ENCODE measurements around the gene TRAF3.
"Not testable (repeated sequence)": the region's sequence is repeated elsewhere in the genome, so short reads cannot be mapped to it uniquely, and the experiment has no call there.

The TRAF3 gene

DNA sequence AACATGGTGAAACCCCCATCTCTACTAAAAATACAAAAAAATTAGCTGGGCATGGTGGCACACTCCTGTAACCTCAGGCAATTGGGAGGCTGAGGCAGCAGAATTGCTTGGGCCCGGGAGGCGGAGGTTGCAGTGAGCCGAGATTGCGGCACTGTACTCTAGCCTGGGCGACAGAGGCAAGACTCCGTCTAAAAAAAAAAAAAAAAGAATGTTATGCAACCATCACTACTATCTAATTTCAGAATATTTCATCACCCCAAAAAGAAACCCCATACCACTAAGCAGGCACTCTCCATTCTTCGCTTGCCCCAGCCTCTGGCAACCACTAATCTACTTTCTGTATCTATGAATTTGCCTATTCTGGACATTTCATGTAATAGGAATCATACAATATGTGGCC lies 76.4 kb downstream of the TRAF3 start:
- DNase-seq, result peak in 1 of 2 experiments; percentile 41
- TF ChIP-seq POLR2A (IDR thresholded peaks at IDR 0.05; ENCODE audit: low read length) (no peak), GATA1 (IDR thresholded peaks at IDR 0.05; ENCODE audit: low read depth, low read length) (no peak)

DNA sequence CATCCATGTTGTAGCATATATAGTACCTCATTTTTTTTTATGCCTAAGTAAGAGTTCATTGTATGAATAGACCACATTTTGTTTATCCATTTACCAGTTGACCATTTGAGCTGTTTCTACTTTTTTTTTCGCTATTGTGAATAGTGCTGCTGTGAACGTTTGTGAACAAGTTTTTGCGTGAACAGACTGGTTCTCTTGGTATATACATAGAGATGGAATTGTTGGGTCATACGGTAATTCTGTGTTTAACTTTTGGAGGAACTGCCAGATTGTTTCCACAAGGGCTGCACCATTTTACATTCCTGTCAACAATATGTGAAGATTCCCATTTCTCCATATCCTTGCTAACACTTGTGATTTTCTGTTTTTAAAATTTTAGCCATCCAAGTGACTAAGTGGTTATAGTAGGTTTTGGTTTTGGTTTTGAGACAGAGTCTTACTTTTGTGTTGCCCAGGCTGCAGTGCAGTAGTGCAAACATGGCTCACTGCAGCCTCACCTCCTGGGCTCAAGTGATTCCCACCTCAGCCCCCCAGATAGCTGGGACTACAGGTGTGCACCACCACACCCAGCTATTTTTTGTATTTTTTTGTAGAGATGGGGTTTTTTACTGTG lies 76.9 kb downstream of the TRAF3 start:
- TF ChIP-seq POLR2A (IDR thresholded peaks at IDR 0.05; ENCODE audit: low read length), result no peak
- TF ChIP-seq GATA1 (IDR thresholded peaks at IDR 0.05; ENCODE audit: low read depth, low read length), result no peak

DNA sequence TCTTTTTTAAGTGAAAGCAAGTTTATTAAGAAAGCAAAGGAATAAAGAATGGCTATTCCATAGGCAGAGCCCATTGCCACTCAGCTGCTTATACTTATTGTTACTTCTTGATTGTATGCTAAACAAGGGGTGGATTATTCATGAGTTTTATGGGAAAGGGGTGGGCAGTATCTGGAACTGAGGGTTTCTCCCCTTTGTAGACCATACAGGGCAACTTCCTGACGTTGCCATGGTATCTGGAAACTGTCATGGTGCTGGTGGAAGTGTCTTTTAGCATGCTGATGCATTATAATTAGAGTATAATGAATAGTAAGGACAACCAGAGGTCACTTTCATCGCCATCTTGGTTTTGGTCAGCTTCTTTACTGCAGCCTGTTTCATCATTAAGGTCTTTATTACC lies 78.9 kb downstream of the TRAF3 start:
- TF ChIP-seq POLR2A (IDR thresholded peaks at IDR 0.05; ENCODE audit: low read length) (no peak), GATA1 (IDR thresholded peaks at IDR 0.05; ENCODE audit: low read depth, low read length) (no peak)
- no peak for DNase-seq

More for the DNA sequence above, 76.9 kb downstream of the TRAF3 start:
- DNase-seq, result peak in 1 of 2 experiments; percentile 30

DNA sequence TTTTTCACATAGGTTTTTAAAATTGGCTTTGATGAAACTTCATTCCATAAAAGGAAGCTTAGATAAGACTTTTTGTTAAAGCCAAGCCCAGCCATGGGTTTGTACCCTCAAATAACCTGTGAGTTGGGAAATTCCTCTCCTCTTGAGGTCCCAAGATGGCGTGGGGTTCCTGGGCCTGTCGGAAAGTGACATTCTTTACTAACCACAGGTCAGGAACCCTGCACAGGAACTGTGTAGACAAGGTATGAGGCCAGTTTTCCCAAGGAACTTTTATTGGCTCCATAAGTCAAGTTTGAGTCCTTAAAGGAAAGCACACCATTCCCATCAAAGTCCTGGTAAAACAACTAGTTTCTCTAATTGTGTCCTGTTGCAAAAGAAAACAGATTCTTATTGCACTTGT lies 80.2 kb downstream of the TRAF3 start:
- TF ChIP-seq POLR2A (IDR thresholded peaks at IDR 0.05; ENCODE audit: low read length) (no peak), GATA1 (IDR thresholded peaks at IDR 0.05; ENCODE audit: low read depth, low read length) (no peak)
- no peak for DNase-seq

DNA sequence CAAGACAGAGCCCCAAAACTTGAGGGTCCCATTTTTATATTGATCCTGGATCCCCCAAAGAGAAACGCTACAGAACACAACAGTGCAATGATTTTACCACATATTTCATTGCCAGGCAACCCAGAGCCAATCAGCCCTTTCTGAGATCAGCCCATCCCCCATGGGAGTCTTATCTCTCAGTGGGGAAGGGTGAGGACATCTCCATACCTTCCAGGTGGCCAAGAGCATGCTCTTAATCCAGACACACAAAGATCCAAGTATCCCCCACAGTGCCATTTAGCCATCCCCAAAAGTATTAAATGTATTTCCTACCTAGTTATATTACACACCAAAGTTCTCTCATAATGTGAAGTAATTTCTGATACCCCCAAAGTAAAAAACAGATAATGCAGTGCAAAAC lies 82.7 kb downstream of the TRAF3 start:
- DNase-seq, result no peak
- TF ChIP-seq GATA1 (IDR thresholded peaks at IDR 0.05; ENCODE audit: low read depth, low read length) (no peak), POLR2A (IDR thresholded peaks at IDR 0.05; ENCODE audit: low read length) (no peak)

DNA sequence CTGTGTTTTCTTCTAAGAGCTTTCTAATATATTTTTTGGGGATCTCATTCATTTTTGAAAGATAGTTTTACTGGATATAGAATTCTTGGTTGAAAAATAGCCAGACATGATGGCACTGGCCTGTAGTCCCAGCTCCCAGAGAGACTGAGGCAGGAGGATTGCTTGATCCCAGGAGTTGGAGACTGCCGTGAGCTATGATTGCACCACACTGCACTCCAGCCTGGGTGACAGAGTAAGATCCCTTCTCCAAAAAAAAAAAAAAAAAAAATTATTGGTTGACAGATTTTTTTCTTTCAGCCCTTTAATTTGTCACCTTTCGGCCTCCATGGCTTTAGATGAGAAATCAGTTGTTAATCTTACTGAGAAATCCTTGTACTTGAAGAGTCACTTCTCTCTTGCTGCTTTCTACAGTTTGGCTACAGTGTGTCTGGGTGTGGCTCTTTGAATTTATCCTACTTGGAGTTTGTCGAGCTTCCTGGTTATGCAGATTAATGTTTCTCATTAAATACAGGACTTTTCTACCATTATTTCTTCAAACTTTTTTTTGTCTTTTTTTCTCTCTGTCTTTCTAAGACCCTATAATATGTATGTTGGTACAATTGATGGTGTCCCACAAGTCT lies 85.0 kb downstream of the TRAF3 start:
- TF ChIP-seq GATA1 (IDR thresholded peaks at IDR 0.05; ENCODE audit: low read depth, low read length), result no peak
- no peak for TF ChIP-seq POLR2A (IDR thresholded peaks at IDR 0.05; ENCODE audit: low read length)
- DNase-seq, result no peak

DNA sequence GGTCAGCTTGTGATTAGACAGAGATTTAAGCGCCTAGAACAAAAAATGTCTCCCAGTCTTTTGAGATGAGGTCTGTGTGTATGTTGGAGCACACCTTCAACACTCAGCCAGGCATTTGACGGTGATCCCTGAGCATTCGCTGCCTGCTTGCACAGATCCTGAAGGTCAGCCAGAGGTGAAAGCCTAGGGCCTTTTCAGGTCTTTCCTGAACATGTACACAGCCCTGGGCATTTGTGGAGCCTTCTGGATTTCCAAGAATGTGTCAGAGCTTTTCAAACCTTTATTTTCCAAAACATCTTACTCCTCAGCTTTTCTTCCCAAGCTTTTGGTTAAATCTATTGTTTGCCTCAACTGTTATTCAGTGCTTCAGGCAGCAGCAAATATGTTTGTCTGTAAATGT lies 86.1 kb downstream of the TRAF3 start:
- no peak for DNase-seq
- TF ChIP-seq GATA1 (IDR thresholded peaks at IDR 0.05; ENCODE audit: low read depth, low read length) (no peak), POLR2A (IDR thresholded peaks at IDR 0.05; ENCODE audit: low read length) (no peak)

DNA sequence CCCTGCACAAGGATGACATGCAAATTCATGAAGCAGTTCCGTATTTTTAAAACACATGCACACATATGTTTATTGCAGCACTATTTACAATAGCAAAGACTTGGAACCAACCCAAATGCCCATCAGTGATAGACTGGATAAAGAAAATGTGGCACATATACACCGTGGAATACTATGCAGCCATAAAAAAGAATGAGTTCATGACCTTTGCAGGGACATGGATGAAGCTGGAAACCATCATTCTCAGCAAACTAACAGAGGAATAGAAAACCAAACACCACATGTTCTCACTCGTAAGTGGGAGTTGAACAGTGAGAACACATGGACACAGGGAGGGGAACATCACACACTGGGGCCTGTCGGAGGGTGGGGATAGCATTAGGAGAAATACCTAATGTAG lies 88.7 kb downstream of the TRAF3 start:
- DNase-seq, result not testable (repeated sequence)

DNA sequence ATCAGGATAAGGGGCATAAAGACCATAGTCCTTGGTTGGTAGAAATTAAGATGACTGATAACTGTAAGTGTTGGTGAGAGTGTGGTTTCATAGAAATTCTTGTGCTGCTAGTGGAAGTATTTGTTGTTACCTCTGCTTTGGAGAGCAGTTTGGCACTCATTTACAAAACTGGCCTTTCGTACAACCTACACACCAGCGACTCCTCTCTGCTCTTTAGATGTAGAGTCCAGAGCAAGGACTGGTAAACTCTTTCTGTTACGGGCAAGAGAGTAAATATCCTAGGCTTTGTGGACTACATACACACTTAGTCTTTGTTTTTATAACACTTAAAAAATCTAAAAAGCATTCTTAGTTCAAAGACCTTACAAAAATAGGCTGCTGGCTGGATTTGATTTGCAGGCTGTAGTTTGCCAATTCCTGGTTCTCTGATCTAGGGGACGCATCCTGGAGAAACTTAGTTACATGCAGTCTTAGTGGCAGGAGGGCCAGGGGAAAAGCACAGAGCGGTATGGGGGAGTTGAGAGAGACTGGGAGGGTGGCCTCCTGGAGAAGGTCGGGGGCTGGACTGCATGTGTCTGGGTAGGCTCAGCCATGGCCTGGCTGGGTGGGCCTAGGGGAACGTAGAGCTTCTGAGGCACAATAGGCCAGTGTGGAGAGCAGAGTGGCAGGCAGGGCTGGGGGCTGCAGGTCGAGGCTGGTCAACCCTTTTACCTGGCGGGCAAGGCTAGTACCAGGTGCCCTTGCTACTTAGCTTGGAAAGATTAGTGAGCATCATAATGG lies 89.9 kb downstream of the TRAF3 start:
- DNase-seq, result no peak

DNA sequence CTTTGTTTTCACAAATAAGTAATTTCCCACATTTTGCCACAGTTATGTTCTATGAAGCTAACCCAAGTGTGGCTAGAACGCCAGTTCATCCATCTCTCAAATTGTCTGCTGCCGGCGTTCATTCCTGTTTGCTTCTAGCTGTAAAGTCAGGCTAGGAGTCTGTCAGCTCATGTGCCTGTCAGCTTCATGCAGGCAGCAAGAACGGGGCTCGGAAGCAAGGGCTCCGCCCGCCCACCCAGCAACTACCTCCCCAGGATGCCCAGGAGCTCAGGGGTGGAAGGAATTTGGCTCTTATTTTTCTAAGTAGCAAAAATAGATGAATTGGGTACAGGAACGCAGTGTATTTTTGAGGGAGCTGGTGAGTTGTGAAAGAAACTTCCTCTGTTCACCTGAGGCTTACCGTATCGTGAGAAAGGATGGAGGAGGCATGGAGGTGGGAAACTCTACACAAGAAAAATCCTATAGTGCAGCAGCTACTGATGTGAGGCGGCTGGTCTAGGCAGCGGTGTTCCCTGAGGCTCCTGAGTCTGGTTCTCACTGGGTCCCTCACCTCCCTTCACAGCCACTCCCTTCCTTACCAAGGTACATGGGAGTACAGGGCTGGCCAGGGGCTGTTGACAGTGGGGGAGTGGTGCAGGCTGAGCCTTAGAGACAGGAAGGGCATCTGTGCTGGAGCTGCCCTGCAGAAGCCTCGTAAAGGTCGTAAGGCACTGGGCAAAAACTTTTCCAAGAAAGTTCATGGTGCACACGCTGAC lies 90.8 kb downstream of the TRAF3 start:
- no peak for DNase-seq
- TF ChIP-seq GATA1 (IDR thresholded peaks at IDR 0.05; ENCODE audit: low read depth, low read length), result no peak
- no peak for TF ChIP-seq POLR2A (IDR thresholded peaks at IDR 0.05; ENCODE audit: low read length)

More for the DNA sequence above, 89.9 kb downstream of the TRAF3 start:
- TF ChIP-seq GATA1 (IDR thresholded peaks at IDR 0.05; ENCODE audit: low read depth, low read length) (no peak), POLR2A (IDR thresholded peaks at IDR 0.05; ENCODE audit: low read length) (no peak)

DNA sequence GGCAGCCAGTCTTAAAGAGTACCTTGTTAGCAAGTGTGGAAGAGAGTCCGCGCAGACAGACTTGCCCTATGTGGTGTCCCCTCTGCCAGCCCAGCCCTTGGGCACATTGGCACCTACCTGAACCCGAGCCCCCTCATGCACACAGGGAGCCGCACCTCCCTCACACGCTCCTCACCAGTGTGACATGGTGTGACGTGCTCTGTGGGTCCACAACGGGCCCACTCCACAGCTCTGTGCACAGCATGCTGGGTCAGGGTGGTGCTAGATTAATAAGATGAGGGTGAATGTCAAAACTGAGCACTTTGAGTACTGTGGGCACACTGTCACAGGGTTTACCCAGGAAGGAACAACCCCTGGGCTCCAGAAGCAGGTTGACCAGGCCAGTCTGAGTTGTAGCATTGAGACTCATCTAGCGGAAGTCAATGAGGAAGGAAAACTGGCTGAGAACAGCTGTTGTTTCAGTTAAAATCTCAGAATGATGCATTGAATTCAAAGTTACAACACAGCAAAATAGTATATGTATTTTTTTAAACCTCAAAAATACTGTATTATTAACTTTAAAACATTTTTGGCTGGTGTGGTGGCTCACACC lies 91.8 kb downstream of the TRAF3 start:
- TF ChIP-seq GATA1 (IDR thresholded peaks at IDR 0.05; ENCODE audit: low read depth, low read length), result no peak
- no peak for TF ChIP-seq POLR2A (IDR thresholded peaks at IDR 0.05; ENCODE audit: low read length)
- no peak for DNase-seq

DNA sequence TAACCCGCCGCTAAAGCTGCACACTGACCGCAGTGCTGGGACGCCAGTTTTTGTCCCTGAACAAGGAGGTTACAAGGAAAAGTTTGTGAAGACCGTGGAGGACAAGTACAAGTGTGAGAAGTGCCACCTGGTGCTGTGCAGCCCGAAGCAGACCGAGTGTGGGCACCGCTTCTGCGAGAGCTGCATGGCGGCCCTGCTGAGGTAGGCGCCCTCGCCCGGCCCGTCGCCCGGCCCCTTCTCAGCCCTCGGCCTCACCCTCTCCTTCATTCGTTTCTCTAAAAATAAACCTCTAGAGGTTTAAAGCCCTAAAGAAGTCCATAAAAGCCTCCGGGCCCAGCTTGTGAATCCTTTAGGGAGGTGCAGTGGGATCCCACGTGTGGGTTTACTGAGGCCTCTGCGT lies 93.0 kb downstream of the TRAF3 start:
- no peak for DNase-seq
- no peak for TF ChIP-seq POLR2A (IDR thresholded peaks at IDR 0.05; ENCODE audit: low read length)
- no peak for TF ChIP-seq GATA1 (IDR thresholded peaks at IDR 0.05; ENCODE audit: low read depth, low read length)

DNA sequence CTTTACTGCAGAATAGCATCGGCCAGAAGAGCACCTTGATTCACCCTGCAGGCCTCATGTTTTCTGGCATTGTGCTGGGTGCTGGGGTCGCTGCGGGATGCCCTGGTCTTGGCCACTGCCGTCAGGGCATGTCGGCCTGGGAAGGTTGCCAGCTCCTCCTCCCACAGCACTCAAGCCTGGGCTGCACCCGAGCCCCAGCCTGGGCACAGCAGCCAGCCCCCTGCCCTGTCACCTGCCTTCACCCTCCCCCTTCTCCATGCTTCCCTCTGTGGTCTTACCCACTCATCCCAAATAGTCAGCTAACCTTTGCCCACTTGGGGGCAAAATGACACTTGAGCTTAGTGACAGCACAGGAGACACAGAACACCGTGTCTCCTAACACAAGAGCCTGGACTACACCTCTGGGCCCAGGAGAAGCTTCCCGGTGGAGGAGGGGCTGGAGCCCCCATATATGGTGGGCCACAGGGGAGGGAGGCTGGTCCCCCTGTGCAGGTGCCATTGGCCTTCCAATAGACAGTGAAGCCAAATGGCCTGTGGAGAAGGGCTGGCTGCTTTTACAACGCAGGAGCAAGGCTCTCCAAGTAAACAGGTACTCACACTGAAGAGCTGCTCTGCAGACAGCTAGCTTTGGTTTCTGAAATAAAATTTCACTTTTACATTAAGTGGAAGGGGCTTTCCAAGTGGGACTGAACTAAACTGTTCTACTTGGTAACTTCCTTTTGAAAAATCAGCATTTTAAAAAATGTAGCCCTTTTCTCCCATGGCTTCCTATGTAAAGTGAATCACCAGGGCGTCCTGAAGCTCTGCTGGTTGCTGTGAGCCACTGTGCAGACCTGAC lies 94.0 kb downstream of the TRAF3 start:
- no peak for TF ChIP-seq GATA1 (IDR thresholded peaks at IDR 0.05; ENCODE audit: low read depth, low read length)
- no peak for TF ChIP-seq POLR2A (IDR thresholded peaks at IDR 0.05; ENCODE audit: low read length)
- no peak for DNase-seq
